ENCODE data around the gene ARAP1.

Gene ARAP1

GRCh38 chr11:72766152-72766902 is 14.1 kb upstream of the ARAP1 start:
- no peak for DNase-seq
- intact Hi-C loops (cut with DNase I): no loop called here

- DNase-seq: no peak
- intact Hi-C loops (cut with DNase I): no loop called here
Measured at GRCh38 chr11:72764503-72764902, 12.3 kb upstream of the ARAP1 start.

GRCh38 chr11:72763823-72764222 is 11.6 kb upstream of the ARAP1 start:
- intact Hi-C loops (cut with DNase I): no loop called here
- no peak for DNase-seq

GRCh38 chr11:72762641-72763304 is 10.6 kb upstream of the ARAP1 start:
- intact Hi-C loops (cut with DNase I): no loop called here
- no peak for DNase-seq

GRCh38 chr11:72760539-72761405 is 8.6 kb upstream of the ARAP1 start:
- DNase-seq: no peak
- intact Hi-C loops (cut with DNase I): no loop called here

GRCh38 chr11:72759468-72759985 is 7.3 kb upstream of the ARAP1 start:
- intact Hi-C loops (cut with DNase I): no loop called here
- no peak for DNase-seq

GRCh38 chr11:72758690-72759389 is 6.6 kb upstream of the ARAP1 start:
- intact Hi-C loops (cut with DNase I): no loop called here
- no peak for DNase-seq

- intact Hi-C loops (cut with DNase I): no loop called here
- DNase-seq: no peak
Measured at GRCh38 chr11:72758304-72758689, 6.1 kb upstream of the ARAP1 start.

GRCh38 chr11:72755713-72756285 is 3.6 kb upstream of the ARAP1 start:
- DNase-seq: no peak
- intact Hi-C loops (cut with DNase I): no loop called here

GRCh38 chr11:72754544-72755155 is 2.4 kb upstream of the ARAP1 start:
- intact Hi-C loops (cut with DNase I): no loop called here

GRCh38 chr11:72754149-72754543 is 1.9 kb upstream of the ARAP1 start:
- intact Hi-C loops (cut with DNase I): no loop called here

More at GRCh38 chr11:72754544-72755155, 2.4 kb upstream of the ARAP1 start:
- DNase-seq: no peak

GRCh38 chr11:72753341-72754148 is 1.3 kb upstream of the ARAP1 start:
- peak in 2 of 10 donors; percentile 46 to 91 for DNase-seq
- intact Hi-C loops (cut with DNase I): no loop called here

More at GRCh38 chr11:72754149-72754543, 1.9 kb upstream of the ARAP1 start:
- no peak for DNase-seq

GRCh38 chr11:72751116-72752087 is 806 bp downstream of the ARAP1 start:
- intact Hi-C loops (cut with DNase I): no loop called here

GRCh38 chr11:72750556-72751115 is 1.6 kb downstream of the ARAP1 start:
- DNase-seq: peak in 1 of 10 donors; percentile 77
- intact Hi-C loops (cut with DNase I): no loop called here

More at GRCh38 chr11:72751116-72752087, 806 bp downstream of the ARAP1 start:
- peak in 1 of 10 donors; percentile 79 for DNase-seq

GRCh38 chr11:72750086-72750485 is 2.1 kb downstream of the ARAP1 start:
- intact Hi-C loops (cut with DNase I): no loop called here

GRCh38 chr11:72747289-72747855 is 4.8 kb downstream of the ARAP1 start:
- DNase-seq: peak in 1 of 10 donors; percentile 47
- intact Hi-C loops (cut with DNase I): loop anchor here (5.0 kb wide), 1 partner anchor 45 kb away; the partner anchor contains the start of gene STARD10

More at GRCh38 chr11:72750086-72750485, 2.1 kb downstream of the ARAP1 start:
- peak in 9 of 10 donors; percentile 63 to 96 (median 77) for DNase-seq

Data from posterior cingulate gyrus (tissue), 11 donors.